GM19035 (cell line): ENCODE data around the gene PROX1.

Experiments
- ATAC-seq: cut with Tn5 transposase; IDR thresholded peaks from one replicate; pipeline ENCODE4 v1.9.1; 2021; ENCODE audit not compliant: unreplicated experiment

Gene PROX1

GRCh38 chr1:213979751-213980586, 7.8 kb upstream of the PROX1 start:
- no peak for ATAC-seq

DNA sequence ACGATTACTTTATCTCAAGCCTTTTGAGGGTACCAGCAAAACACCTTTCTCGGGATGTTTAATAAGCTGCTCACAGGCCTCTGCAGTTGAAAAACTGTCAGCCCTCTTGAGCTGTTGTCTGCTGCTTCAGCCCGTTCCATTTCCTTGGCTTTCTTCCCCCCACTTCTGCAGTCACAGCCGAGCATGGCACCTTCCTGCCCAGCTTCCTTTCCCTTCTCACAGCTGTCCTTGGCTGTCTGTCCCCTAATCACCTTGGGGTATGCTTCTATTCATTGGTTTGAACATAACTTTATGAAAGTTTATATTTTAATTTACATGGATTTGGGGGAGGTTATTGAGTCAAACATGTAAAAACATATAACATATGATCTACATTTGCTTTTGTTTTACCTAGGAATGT, 6.9 kb upstream of the PROX1 start:
- no peak for ATAC-seq

GRCh38 chr1:213982289-213982671, 5.5 kb upstream of the PROX1 start:
- ATAC-seq = no peak

- no peak for ATAC-seq
Observed at GRCh38 chr1:213982672-213983492, 4.9 kb upstream of the PROX1 start.

- ATAC-seq = no peak
Observed at GRCh38 chr1:213983493-213984386, 4.0 kb upstream of the PROX1 start.

DNA sequence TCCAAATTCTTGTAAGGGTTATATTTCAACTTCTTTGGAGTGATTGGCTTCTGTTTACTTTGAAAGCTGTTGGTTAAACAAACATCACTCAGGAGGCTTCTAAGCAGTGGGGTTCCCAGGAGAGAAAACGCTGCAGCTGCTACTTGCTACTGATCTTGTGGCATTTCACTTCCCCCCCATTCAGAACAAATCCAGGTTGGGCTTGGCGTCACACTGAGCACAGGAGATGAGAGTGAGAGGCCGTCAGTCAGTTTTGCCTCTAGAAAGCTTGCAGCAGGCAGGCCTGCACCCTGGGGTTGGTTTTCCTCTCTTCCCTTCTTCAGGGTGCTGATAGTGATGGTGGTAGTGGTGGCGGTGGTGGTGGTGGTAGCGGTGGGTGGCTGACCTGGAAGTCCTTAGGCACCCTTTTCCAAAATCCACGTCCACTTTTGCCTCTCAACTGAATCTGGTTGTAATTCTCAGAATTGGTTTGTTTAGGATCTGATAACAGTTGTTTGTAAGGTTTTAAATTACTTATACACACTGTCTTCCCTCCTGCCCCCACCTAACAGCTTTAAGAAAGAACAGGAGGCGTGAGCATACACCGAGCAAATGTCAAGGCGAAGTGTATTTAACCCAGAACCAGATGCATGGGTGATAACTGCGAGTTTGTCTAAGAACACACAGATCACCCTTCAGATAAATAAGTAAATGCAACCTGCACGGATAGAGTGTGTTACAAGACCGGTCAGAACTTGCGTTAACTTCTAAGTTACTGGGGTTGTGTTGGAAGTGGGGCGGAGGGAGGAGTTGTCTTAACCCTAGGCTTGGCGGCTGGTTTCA, 3.2 kb upstream of the PROX1 start:
- no peak for ATAC-seq

DNA sequence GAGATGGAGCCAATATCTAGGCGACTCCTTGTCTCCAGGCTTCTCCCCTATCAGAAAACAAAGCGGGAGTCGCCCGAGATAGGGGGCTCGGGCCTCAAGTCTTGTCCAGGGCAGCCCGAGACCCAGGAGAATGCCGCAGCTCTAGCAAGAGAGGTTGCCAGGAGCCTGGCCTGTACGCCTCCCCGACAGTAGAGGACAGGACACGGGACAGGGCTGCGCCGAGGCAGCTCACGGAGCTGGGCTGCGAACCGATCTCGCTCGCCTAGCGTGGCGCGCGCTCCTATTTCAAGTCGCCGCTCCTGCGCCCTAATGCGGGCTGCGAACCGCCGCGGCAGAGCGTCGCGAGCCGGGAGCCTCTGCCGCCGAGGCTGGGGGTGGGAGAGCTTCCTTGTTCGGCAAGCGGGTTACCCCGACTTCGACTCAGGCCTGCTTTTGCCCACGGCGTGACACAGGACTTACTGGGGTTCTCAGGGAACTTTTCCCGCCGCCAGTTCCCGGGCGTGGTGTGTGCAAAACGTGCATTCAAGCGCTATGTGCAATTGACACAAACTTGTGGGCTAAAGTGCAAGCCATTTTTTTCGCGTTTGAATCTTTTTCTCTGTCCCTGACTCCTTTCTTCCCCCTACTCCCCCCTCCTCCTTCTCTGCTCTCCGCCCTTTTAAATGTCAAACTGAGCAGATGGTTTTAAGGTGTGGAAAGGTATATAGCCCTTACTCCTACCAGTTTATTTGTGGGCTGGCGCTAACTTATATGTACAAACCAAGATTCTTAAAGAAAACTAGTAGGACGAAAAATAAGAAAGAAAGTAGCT, 2.4 kb upstream of the PROX1 start:
- no peak for ATAC-seq

- no peak for ATAC-seq
Observed at GRCh38 chr1:213986020-213986924, 1.5 kb upstream of the PROX1 start.

GRCh38 chr1:213986925-213987250, 885 bp upstream of the PROX1 start:
- no peak for ATAC-seq

DNA sequence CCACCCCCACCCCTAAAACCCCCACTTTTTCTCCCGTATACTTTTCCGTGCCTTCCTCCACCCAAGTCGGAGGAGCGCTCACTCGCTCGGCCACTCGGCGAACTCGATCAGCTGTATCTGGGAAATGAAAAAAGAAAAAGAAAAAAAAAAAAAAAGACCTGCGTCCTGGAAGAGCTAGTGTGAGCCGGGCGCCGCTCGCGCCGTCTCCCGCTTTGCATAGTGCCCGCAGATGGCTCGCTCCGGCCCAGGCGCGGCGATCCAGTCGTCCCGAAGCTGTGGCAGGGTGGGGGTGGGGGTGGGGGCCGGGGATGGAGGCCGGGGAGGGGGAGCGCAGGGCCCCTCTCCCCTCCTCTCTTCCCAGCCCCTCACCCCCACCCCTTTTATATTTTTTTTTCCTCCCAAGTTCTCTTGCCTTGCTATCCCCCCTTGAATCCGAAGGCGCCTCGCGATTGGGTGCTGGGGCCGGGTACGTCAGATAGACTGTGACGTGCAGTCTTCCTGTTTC, 299 bp upstream of the PROX1 start:
- ATAC-seq = peak; percentile 77

- ATAC-seq = no peak
Observed at GRCh38 chr1:213988507-213989001, 781 bp downstream of the PROX1 start.

- no peak for ATAC-seq
Observed at GRCh38 chr1:213989002-213989855, 1.5 kb downstream of the PROX1 start.

GRCh38 chr1:213993929-213994328, 6.2 kb downstream of the PROX1 start:
- no peak for ATAC-seq

- ATAC-seq = no peak
Observed at GRCh38 chr1:213994888-213995287, 7.1 kb downstream of the PROX1 start.

DNA sequence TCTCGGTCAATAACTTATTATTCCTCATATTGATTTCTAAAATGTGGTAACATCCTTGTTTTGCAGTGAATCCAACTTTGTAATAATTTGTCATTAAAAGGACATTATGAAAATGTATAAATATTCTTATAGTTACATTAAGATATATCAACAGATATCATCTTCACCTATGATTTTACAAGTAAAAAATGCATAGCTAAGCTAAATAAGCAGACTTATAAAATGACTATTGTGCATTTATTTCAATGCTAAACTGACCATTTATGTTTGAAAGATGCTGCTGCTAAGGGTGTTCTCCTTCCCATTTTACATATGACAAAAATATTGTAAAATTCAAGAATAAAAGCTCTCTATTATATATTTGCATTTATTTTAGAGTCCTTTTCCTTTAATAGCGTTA, 7.8 kb downstream of the PROX1 start:
- ATAC-seq = no peak

- no peak for ATAC-seq
Observed at GRCh38 chr1:213996320-213997037, 8.7 kb downstream of the PROX1 start.
